ENCODE data around the gene CDC45. TPM values are rescaled to one million over a fixed set of nuclear protein-coding genes. Genes with fewer than 3 reads are reported as not detected.

The CDC45 gene
- total and polyA plus RNA-seq, 7 donors, result 0.14 to 16.6 (median 6.1) TPM; not detected in 3

DNA sequence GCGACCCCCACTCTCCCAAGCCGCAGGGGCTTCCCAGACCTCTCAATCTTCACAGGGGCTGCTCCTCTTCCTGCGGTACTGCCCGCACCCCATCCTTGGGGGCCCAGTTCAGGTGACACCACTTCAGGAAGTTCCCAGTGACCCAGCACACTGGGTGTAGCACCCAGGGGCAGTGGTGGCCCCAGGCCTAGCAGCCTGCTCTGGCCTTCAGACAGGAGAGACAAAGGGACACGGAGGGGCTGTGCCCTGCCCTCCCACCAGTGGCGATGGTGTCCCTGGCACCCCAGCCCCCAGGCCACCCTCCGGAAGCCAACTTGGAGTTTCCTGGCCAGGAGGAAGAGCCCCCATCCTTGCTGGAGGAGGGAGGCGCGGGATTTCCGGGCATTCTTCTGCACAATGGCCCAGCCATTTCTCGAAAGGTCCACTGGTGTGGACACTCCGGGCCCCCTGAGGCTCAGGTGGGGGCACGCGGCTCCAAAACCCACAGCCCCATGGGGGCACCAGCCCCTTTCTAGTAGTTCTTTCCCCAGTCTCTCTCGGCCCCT is 45.5 kb downstream of the CDC45 start:
- intact Hi-C loops (cut with DNase I), result no loop called here
- Histone ChIP-seq H3K9me3 (no peaks in the 10 kb centered on the region), H3K27ac (peak overlapping the region in 3 of 4 donors; percentile 31 to 68 (median 39)), H3K36me3 (no peaks in the 10 kb centered on the region), H3K4me1 (peaks cover 0 to 19% (median 15%) of the 10 kb centered on the region in 4 donors), H3K27me3 (peaks cover 22 to 60% (median 46%) of the 10 kb centered on the region in 3 donors), H3K4me3 (peak overlapping the region in 3 of 4 donors; percentile 31 to 40 (median 35))
- 77 to 78% methylated on average over 15 of the region's 15 CpGs for WGBS, 2 donors
- TF ChIP-seq POLR2AphosphoS5 (IDR thresholded peaks at IDR 0.05), result peak in 1 of 4 donors; percentile 20
- TF ChIP-seq POLR2A (IDR thresholded peaks at IDR 0.05), result no peak
- DNase-seq, result no peak

DNA sequence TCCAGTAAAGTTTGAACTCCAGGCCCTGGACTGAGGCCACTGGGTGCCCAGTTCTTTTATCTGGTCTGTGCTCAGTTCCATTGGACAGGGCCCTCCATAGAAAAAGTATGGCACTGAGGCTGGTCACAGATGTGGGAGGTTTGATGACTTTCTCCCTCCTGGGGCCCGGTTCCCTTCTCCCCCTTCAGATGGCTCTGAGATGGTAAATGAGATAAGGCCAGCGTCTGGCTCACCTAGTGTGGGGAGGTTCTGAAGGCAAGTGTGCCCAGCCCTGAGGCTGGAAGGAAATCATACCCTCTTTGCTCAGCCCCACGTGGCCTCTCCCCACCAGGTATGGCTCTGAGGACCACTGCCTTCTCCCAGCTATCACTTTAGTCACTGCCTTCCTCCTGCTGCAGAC is 45.9 kb downstream of the CDC45 start:
- peaks cover 22 to 60% (median 46%) of the 10 kb centered on the region in 3 donors for H3K27me3 ChIP-seq
- intact Hi-C loops (cut with DNase I), result no loop called here
- H3K27ac ChIP-seq, result peak overlapping the region in 2 of 4 donors; percentile 39 to 68
- no peak for DNase-seq
- no peaks in the 10 kb centered on the region for H3K36me3 ChIP-seq
- WGBS, 2 donors, result 40 to 62% methylated on average over 3 of the region's 3 CpGs
- H3K4me3 ChIP-seq, result no peak overlapping the region
- TF ChIP-seq, protein P1, sequence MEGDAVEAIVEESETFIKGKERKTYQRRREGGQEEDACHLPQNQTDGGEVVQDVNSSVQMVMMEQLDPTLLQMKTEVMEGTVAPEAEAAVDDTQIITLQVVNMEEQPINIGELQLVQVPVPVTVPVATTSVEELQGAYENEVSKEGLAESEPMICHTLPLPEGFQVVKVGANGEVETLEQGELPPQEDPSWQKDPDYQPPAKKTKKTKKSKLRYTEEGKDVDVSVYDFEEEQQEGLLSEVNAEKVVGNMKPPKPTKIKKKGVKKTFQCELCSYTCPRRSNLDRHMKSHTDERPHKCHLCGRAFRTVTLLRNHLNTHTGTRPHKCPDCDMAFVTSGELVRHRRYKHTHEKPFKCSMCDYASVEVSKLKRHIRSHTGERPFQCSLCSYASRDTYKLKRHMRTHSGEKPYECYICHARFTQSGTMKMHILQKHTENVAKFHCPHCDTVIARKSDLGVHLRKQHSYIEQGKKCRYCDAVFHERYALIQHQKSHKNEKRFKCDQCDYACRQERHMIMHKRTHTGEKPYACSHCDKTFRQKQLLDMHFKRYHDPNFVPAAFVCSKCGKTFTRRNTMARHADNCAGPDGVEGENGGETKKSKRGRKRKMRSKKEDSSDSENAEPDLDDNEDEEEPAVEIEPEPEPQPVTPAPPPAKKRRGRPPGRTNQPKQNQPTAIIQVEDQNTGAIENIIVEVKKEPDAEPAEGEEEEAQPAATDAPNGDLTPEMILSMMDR (IDR thresholded peaks at IDR 0.05), result no peak
- no peak for TF ChIP-seq POLR2AphosphoS5 (IDR thresholded peaks at IDR 0.05)
- no peak for TF ChIP-seq EP300 (IDR thresholded peaks at IDR 0.05)
- TF ChIP-seq POLR2A (IDR thresholded peaks at IDR 0.05), result no peak
- peaks cover 0 to 19% (median 15%) of the 10 kb centered on the region in 4 donors for H3K4me1 ChIP-seq
- H3K9me3 ChIP-seq, result no peaks in the 10 kb centered on the region

- Histone ChIP-seq H3K27me3 (peaks cover 22 to 60% (median 46%) of the 10 kb centered on the region in 3 donors), H3K4me1 (peaks cover 0 to 19% (median 15%) of the 10 kb centered on the region in 4 donors), H3K36me3 (no peaks in the 10 kb centered on the region), H3K9me3 (no peaks in the 10 kb centered on the region), H3K27ac (peak overlapping the region in 1 of 4 donors; percentile 68), H3K4me3 (no peak overlapping the region)
- intact Hi-C loops (cut with DNase I), result no loop called here
- no peak for DNase-seq
- 90 to 95% methylated on average over 11 of the region's 11 CpGs for WGBS, 2 donors
- TF ChIP-seq POLR2AphosphoS5 (IDR thresholded peaks at IDR 0.05) (no peak), EP300 (IDR thresholded peaks at IDR 0.05) (no peak), POLR2A (IDR thresholded peaks at IDR 0.05) (no peak)
- TF ChIP-seq, protein P1 (IDR thresholded peaks at IDR 0.05), result no peak
Measured at GRCh38 chr22:19526076-19526701, 46.5 kb downstream of the CDC45 start.

GRCh38 chr22:19526702-19527111 is 47.0 kb downstream of the CDC45 start:
- 79 to 87% methylated on average over 7 of the region's 7 CpGs for WGBS, 2 donors
- peaks cover 22 to 59% (median 45%) of the 10 kb centered on the region in 3 donors for H3K27me3 ChIP-seq
- no peak overlapping the region for H3K27ac ChIP-seq
- no peak overlapping the region for H3K4me3 ChIP-seq
- intact Hi-C loops (cut with DNase I), result no loop called here
- peaks cover 0 to 19% (median 15%) of the 10 kb centered on the region in 4 donors for H3K4me1 ChIP-seq
- H3K9me3 ChIP-seq, result no peaks in the 10 kb centered on the region
- TF ChIP-seq POLR2A (IDR thresholded peaks at IDR 0.05), result no peak
- TF ChIP-seq POLR2AphosphoS5 (IDR thresholded peaks at IDR 0.05), result no peak
- H3K36me3 ChIP-seq, result no peaks in the 10 kb centered on the region
- no peak for DNase-seq

GRCh38 chr22:19527321-19527721 is 47.6 kb downstream of the CDC45 start:
- WGBS, 2 donors, result 83 to 88% methylated on average over 5 of the region's 5 CpGs
- peaks cover 0 to 19% (median 15%) of the 10 kb centered on the region in 4 donors for H3K4me1 ChIP-seq
- no peak for DNase-seq
- no peak overlapping the region for H3K4me3 ChIP-seq
- no peaks in the 10 kb centered on the region for H3K36me3 ChIP-seq
- no peaks in the 10 kb centered on the region for H3K9me3 ChIP-seq
- H3K27me3 ChIP-seq, result peaks cover 22 to 53% (median 39%) of the 10 kb centered on the region in 3 donors
- intact Hi-C loops (cut with DNase I), result no loop called here
- TF ChIP-seq EP300 (IDR thresholded peaks at IDR 0.05), result no peak
- no peak overlapping the region for H3K27ac ChIP-seq

DNA sequence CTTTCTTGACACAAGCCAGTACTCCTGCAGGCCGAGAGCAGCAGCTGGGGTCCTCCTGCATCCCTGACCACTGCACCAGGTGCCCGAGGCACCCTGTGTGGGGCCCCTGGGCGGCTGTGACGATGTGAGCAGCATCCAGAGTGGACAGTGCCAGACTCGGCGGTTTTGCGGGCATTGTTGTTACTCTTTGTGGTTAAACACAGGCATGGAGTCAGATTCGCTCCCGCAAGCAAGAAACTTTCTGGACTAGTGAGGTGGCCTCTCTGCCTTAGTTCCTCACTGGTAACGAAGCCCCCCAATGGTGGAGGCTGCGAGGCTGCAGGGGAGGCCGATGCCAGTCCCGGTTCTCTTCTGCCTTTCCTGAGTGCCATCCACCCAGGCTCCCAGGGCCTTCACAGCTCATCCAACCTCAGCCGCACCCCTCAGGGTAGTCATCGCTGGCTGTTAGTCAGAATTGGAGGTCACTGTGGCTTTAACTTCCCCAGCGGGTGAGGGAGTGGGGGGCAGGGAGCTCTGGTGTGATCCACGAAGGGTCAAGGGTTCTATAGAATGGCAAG is 48.2 kb downstream of the CDC45 start:
- Histone ChIP-seq H3K36me3 (no peaks in the 10 kb centered on the region), H3K27me3 (peaks cover 18 to 47% (median 33%) of the 10 kb centered on the region in 3 donors), H3K4me3 (no peak overlapping the region), H3K9me3 (no peaks in the 10 kb centered on the region), H3K4me1 (peaks cover 0 to 19% (median 15%) of the 10 kb centered on the region in 4 donors), H3K27ac (no peak overlapping the region)
- no peak for DNase-seq
- TF ChIP-seq, protein P1 (IDR thresholded peaks at IDR 0.05), result no peak
- no peak for TF ChIP-seq POLR2A (IDR thresholded peaks at IDR 0.05)
- TF ChIP-seq EP300 (IDR thresholded peaks at IDR 0.05), result no peak
- 69 to 79% methylated on average over 17 of the region's 17 CpGs for WGBS, 2 donors
- intact Hi-C loops (cut with DNase I), result no loop called here

Measured in sigmoid colon (tissue), 7 donors.